NCI-H774 (cell line): ENCODE measurements around the gene IFNL3.
A peak's percentile ranks its signal among the peaks of the same experiment; 100 is the strongest.
"Not testable (repeated sequence)": the region's sequence is repeated elsewhere in the genome, so short reads cannot be mapped to it uniquely, and the experiment has no call there.

Experiments
- DNase-seq: peaks from one replicate; lab custom pipeline; 2025; lab: John Stamatoyannopoulos, UW

Gene IFNL3

DNA sequence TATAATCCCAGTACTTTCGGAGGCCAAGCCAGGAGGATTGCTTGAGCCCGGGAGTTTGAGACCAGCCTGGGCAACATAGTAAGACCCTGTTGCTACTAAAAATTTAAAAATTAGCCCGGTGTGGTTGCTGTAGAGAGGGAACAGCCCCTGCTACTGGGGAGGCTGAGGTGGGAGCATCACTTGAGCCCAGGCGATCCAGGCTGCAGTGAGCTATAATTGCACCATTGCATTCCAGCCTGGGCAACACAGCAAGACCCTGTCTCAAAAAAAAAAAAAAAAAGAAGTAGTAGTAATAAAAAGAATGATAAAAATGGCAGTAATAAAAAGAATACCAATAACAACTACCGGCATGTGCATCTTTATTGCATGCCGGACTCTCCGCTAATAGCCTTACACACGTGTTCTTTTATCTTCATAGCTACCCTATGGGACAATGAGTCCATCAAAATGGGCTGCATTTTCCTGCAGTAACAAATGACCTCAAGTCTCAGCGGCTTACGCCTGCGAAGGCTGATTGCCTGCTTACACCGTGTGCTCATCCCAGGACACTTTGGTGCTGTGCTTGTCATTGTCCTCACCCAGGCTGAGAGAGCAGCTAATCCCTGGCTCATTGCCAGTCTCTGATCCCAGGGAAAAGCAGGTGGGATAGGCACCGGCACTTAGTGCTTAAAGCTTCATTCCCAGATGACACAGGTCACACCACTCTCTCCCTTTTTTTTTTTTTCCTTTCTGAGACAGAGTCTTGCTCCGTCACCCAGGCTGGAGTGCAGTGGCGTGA lies 26.4 kb downstream of the IFNL3 start:
- DNase-seq: no peak

DNA sequence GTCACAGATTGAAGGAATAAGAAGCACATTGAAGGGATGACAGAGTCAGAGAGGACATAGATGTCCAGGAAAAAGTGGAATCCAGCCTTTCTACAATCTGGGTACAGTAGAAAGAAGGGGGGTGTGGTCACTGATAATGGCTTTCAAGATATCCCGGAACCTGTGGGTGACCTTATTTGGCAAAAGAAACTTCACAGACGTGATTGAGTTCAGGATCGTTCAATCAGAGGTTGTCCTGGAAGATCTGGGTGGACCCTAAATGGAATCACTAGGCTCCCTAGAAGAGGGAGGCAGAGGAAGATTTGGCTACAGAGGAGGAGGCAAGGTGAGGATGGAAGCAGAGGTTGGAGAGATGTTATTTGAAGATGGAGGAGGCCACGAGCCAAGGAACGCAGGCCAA lies 27.7 kb downstream of the IFNL3 start:
- DNase-seq: no peak

DNA sequence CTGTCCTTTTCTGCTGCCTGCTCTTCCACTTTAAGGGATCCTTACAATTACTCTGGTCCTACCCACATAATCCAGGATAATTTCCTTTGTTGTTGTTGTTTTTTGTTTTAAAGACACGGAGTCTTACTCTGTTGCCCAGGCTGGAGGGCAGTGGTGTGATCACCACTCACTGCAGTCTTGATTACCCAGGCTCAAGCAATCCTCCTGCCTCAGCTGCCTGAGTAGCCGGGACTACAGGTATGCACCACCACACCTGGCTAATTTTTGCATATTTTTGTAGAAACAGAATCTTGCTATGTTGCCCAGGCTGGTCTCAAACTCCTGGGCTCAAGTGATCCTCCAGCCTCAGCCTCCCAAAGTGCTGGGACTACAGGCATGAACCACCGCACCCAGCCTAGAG lies 29.5 kb downstream of the IFNL3 start:
- not testable (repeated sequence) for DNase-seq

DNA sequence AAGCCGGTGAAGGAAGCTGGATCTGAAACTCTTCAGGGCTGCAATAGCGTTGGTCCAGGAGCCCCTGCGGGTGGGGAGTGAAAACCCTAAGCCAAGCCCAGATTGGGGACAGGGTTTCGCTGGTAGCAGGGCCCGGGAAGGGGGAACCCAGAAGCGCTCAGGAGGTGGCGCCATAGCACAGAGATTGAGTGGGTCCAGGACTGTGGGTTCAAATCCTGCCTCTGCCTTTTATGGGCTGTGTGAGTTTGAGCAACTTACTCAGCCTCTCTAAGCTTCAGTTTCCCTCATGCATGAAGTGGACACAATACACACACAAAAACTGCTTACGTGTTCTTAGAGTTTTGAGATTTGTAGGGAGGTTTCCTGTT lies 32.4 kb downstream of the IFNL3 start:
- peak; percentile 5 for DNase-seq

DNA sequence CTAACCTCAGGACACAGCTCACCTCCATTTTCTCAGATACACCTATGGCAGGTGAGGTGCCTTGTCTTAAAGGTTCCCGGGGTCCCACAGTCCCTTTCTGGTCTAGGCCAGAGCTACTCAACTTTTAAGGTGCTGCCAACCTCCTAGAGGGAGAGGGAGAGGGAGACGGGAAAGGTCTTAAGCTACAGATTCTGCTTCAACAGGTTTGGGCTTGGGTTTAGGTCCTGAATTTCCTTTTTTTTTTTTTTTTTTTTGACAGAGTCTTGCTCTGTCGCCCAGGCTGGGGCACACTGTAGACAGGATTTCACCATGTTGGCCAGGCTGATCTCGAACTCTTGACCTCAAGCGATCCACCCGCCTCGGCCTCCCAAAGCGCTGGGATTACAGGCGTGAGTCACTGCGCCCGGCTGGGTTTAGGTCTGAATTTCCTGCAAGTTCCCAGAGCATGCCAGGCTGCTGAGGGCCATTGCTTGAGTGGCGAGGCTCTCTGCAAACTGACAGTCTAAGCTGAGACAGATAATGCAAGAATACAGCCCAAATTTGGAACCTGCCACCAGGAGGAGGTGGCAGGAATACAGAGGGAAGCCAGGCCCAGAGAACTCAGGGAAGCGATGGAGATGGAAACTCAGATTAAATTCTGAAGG lies 33.0 kb downstream of the IFNL3 start:
- no peak for DNase-seq

DNA sequence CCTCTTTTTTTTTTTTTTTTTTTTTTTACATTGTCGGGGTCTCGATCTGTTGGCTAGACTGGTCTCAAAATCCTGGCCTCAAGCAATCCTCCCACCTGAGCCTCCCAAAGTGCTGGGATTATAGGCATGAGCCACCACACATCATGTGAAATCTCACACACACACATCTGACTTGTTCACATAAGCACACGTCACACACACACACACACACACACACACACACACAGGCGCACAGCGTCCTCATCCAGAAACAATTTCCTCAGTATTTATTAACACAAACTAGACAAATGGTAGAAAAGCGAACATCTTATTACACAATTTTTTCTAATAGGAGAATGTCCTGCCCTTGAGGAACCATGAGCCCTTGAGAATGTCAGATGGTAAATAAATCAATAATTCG lies 35.6 kb downstream of the IFNL3 start:
- no peak for DNase-seq

DNA sequence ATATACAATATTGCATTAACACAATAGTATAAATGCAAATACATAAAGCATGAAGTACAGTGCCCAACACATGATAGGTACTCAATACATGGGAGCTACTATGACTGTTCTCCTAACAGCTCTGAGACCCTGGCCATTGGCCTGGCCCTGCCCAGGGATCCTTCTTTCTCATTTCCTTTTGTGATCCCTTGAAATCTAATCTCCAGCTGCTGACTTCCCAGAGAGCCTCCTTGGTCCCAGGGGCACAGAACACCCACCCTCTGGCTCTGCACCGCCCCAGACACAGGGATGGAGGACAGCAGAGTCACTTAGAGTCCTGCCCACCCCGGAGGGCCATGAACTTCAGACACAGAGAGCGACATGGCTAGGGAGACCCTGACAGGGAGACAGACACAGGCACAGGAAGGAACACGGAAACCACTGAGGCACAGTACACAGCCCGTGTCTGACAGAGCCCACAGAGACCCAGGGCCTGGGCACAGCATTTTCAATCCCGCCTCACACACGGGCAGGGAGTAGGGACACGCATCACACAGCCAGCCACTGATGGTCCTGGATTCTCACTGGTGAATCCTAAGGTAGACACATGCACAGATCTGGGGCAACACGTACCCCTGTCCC lies 36.5 kb downstream of the IFNL3 start:
- no peak for DNase-seq

DNA sequence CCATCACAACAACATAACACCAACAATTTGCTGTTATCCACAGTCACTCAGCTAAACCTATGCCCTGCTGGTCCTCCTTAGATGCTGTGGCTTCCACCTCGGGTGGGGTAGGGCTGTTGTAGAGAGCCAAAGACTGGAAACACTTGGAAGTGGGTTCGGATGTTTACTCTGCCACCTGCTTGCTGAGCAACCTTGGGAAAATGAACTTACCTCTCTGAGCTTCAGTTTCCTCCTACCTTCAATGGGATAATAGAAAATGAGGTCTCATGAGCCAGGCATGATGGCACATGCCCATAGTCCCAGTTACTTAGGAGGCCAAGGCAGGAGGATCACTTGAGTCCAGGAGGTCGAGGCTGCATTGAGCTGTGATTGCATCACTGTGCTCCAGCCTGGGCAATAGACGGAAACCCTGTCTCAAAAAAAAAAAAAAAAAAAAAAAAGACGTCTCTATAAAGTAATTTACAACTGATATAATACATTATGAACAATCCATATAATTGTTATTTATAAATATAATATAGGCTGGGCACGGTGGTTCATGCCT lies 37.4 kb downstream of the IFNL3 start:
- no peak for DNase-seq

DNA sequence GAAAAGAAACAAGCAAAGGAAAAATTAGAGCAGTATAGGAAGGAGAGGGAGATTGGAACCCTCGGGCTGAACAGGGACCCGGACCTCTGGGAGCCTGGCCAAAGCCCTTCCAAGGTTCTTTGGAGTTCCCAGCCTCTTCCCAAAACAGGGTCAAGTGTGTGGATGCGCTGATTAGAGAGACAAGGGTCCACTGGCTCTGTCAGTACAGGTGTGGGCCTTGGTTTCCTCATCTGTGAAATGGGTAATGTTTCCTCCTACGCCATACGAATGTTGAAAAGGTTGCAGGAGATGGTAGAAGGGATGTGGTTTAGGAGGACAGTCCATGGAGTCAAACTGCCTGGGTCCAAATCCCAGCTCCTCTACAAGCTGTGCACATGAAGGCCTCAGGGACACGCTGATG lies 38.7 kb downstream of the IFNL3 start:
- DNase-seq: no peak

DNA sequence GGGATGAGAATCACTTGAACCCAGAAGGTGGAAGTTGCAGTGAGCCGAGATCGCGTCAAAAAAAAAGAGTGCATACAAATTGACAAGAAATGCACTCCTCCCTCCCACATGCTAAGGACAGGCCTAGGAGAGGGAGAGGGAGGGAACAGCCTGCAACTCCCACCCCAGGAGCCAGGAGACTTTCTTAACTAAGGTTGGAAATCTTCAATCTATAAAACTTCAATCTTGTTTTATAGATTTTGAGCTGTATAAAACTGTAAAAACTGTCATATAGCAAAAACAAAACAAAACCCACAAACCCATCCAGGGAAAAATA lies 39.4 kb downstream of the IFNL3 start:
- DNase-seq: no peak

DNA sequence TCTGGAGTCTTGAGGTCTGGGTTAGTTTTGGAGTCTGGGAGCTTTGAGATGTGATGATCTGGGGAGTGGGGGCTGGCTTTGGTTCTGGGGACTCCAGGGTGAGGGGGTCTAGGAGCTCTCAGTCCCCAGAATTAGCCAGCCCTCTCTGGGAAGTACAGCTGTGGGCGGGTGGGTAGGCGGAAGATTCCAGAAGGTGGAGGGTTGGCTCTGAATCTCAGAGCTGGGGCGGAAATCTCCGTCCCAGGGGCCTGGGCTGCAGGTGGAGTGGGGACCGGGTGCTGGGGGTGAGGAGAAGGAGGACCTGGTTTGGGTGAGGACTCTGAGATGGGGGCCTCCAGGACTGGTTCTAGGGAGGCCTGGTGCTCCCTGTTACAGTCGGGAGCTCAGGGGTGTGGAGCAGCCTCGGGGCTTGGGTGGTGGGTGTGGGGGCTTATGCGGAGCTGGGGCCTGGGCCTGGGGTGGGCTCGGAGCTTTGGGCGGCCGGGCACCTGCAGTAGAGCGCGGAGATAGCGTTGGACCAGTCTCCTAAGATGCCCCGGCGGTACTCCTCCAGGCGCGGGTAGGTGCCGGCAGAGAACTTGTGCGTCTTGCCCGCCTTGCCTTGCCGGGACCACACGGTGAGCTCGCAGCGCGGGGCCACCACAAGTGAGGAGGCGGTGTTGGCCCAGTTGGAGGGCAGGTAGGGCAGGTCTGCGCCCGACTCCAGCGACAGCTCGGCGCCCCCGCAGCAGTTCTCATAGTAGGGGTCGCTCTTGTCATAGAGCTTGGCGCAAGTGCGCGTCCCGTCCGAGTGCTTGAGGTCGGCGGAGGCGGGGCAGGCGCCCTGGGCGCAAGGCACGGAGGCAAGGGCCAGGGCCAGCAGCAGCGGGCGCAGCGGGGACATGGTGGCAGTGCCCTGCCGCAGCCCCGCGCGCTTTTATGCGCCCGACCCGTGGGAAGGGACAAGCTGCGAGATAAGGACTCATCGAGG lies 41.1 kb downstream of the IFNL3 start, which contains the start of gene SYCN:
TSS of gene SYCN (minus strand) at position 892 of the 970 bp plus-strand sequence. CDS start at position 883, 9 bp downstream.
- DNase-seq: no peak

DNA sequence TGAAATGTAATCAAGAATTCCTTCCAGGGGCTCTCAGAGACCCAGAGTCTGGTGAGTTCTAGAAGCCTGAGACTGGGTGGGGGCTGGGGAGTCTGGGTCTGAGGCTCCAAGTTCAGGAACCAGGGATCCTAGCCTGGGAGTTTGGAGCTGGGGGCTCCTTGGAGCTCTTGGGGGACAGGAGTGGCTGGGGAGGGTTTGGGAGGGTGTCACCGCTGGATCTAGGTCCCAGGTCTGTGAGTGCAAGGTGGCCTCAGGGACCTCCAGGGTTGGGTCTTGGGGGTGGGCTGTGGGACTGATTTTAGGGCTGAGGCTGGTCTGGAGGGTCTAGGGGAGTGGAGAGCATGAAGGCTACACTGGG lies 41.8 kb downstream of the IFNL3 start:
- no peak for DNase-seq

DNA sequence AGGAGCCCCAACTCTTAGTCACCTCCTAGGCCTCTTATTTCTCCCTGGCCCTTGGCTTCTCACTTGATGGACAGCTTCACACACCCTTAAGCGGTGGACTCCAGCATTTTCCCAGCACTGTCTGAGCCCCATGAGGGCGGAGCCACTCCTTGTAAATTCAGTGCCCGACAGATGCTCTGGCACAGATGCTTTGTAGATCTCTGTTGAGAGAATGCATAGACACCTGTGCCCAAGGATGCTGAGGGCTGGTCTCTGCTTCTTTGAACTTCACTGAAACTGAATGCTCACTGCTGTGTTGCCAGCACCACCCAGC lies 44.0 kb downstream of the IFNL3 start:
- no peak for DNase-seq

DNA sequence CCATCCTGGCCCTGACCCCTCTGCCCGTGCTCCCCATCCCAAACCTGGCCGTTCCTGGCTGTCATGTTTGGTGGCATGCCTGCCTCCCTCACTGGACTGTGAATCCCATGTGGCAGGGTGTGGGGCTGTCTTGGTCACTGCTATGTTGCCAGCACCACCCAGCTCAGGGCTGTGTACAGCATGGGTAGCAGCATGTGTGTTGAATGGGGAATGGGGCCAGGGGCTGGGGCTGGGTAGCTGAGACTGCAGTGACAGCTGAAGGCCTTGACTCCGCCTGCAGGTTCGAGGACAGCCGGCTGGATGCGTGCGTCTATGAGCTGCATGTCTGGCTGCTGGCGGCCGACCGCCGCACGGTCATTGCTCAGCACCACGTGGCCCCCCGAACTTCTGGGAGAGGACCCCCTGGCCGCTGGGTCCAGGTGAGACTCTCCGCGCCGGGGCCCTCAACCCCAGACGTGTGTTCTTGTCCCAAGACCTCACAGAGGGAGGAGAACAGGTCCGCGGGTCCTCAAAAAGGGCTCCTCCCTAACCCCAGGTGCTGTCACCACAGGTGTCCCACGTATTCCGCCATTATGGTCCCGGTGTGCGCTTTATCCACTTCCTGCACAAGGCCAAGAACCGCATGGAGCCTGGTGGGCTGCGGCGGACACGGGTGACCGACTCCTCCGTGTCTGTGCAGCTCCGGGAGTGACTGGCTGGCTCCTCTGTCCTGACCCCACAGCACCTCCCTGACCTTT lies 44.6 kb downstream of the IFNL3 start:
- DNase-seq: no peak

DNA sequence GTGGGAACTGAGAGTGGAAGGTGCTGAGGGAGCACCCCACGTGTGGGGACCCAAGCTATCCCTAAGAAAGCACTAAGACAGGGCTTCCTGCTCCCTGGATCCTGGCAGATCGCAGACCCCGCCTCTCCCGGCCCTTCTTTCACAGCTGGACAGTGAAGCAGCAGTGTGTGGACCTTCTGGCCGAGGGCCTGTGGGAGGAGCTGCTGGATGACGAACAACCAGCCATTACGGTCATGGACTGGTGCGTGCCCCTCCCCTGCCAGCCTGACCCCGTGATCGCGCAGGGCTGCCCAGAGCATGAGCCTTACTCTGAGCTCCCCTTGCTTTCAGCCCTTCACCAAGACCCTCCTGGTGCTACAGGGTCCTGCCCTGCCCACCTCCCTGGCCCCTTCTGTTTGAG lies 45.8 kb downstream of the IFNL3 start:
- peak; percentile 9 for DNase-seq

DNA sequence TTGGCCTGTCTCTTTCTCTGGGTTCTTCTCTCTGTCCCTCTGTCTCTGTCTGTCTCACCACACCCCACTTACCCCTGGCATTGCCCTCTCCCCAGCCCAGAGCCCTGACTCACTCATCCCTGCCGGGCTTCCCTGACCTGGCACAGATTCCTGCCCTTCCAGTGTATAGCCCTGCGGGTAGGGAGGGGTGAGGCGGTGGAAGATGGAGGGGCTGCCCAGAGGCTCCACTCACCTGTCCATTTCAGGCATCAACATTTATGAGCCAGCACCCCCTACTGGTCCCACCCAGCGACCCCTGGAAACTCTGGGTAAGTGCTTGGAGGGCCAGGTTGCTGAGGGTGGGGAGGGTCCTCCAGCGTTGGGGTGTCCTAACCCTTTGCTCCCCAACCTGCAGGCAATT lies 47.0 kb downstream of the IFNL3 start:
- DNase-seq: no peak

DNA sequence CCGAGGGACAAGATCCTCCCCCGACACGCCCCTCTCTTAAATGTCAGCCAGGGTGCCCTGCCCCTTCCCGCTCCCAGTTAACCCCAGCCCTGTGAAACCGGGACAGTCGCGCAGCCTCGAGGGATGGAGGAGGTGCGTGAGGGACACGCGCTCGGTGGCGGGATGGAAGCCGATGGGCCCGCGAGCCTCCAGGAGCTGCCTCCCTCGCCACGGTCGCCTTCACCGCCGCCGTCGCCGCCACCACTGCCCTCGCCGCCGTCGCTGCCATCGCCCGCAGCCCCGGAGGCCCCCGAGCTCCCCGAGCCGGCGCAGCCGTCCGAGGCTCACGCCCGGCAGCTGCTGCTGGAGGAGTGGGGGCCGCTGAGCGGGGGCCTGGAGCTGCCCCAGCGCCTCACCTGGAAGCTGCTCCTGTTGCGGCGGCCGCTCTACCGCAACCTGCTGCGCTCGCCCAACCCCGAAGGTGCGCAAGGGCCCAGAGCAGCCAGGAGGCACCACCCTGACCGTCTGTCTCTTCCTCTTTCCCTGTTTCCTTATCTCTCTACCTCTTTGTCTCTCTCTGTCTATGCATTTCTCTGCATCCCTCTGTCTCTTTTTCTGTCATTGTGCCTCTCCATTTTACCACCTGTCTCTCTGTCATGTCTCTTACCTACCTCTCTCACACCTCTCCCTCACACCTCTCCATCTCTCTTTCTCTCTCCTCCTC lies 47.8 kb downstream of the IFNL3 start, which contains the start of gene NCCRP1:
TSS of gene NCCRP1 (plus strand) at position 105 of the 703 bp plus-strand sequence. CDS start at position 124, 19 bp downstream.
- no peak for DNase-seq

DNA sequence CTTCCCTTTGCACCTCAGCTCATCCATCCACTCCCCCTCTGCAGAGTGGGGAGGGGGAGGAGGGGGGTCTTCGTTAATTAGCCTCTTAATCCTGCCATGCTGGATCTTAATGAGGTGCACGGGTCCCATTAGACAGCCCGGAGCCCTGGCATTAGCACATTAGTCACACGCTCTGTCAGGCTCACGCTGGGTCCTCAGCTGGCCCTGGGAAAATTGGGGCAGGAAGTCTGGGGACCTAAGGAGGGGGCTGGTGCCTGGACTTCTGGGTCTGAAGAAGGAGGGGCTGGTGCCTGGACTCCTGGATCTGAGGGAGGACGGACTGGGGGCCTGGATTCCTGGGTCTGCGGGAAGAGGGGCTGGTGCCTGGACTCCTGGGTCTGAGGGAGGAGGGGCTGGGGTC lies 48.5 kb downstream of the IFNL3 start:
- DNase-seq: no peak

DNA sequence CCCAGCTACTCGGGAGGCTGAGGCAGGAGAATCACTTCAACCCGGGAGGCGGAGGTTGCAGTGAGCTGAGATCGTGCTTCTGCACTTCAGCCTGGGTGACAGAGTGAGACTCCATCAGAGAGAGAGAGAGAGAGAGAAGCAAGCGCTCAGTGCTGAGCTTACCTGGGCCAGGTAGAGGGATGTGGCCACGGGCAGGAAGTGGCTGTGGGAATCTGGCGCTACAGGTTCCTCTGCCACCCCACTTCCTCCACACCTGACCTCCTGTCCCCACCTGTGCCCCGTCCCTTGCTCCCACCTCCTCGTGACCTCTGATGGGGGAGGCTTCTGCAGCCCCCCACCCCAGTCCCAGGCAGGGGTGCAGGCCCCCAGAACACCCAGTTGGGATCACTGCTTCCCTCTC lies 49.1 kb downstream of the IFNL3 start:
- DNase-seq: no peak

DNA sequence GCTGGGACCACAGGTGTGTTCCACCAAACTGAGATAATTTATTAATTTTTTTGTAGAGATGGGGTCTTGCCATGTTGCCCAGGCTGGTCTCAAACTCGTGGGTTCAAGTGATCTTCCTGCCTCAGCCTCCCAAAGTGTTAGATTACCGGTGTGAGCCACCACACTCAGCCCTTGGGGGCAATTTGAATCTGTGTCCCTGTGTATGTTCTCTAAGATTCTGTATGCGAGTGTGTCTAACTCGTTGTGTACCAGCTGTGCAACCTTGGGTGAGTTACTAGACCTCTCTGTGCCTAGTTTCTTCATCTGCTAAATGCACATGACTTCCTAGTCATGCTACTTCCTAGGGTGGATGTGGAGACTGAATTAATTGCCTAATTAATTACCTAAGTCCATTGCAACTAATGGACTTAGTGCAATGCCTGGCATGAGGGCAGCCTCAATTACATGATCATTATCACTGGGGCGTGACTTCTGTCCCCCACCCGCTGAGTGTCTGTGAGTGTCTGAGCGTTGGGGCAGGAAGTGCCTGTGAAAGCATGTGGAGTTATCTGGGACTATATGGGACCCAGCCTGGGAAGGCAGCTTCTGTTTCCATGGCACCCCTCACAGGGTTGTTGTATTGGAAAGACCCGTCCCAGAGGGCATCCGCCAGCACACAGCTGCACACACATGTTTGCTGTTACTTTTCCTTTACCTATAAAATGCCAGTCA lies 49.8 kb downstream of the IFNL3 start:
- no peak for DNase-seq
